Smooth muscle cell (in vitro differentiated cells): ENCODE results near the gene PPARA. TPM values are rescaled to one million over a fixed set of nuclear protein-coding genes. Genes with fewer than 3 reads are reported as not detected.

ENCODE experiments used
- DNase-seq: peaks from one replicate; lab custom pipeline; 2025; ENCODE audit not compliant: unreplicated experiment; lab: John Stamatoyannopoulos, UW
- H2AFZ ChIP-seq: fragments of 200-600 bp; sonication (generic); 2 replicates; pipeline ENCODE4 v1.6.0; 2016; ENCODE audit warnings: antibody characterized with exemption, low read depth, mild to moderate bottlenecking
- H3F3A ChIP-seq: fragments of 200-600 bp; sonication (generic); 2 replicates; pipeline ENCODE4 v1.6.0; 2017; ENCODE audit warnings: antibody characterized with exemption, low read depth
- H3K27ac ChIP-seq: fragments of 200-600 bp; sonication (generic); 2 replicates; pipeline ENCODE4 v1.5.1; 2016; ENCODE audit warnings: low read depth, mild to moderate bottlenecking
- H3K27me3 ChIP-seq: fragments of 200-600 bp; sonication (generic); 2 replicates; pipeline ENCODE4 v1.6.1; 2016; ENCODE audit warnings: low read depth, mild to moderate bottlenecking
- H3K36me3 ChIP-seq: fragments of 200-600 bp; sonication (generic); 2 replicates; pipeline ENCODE4 v1.5.1; 2016; ENCODE audit warnings: low read depth
- H3K4me1 ChIP-seq: fragments of 200-600 bp; sonication (generic); 2 replicates; pipeline ENCODE4 v1.5.1; 2016; ENCODE audit warnings: low read depth
- H3K4me2 ChIP-seq: fragments of 200-600 bp; sonication (generic); 2 replicates; pipeline ENCODE4 v1.6.0; 2016; ENCODE audit warnings: mild to moderate bottlenecking
- H3K4me3 ChIP-seq: fragments of 200-600 bp; sonication (generic); 2 replicates; pipeline ENCODE4 v1.5.1; 2016; ENCODE audit warnings: mild to moderate bottlenecking
- H3K79me2 ChIP-seq: fragments of 200-600 bp; sonication (generic); 2 replicates; pipeline ENCODE4 v1.6.0; 2016; ENCODE audit warnings: low read depth, mild to moderate bottlenecking
- H3K9ac ChIP-seq: fragments of 200-600 bp; sonication (generic); 2 replicates; pipeline ENCODE4 v1.6.0; 2016; ENCODE audit warnings: low read depth
- H3K9me3 ChIP-seq: fragments of 200-600 bp; sonication (generic); replicated peaks from 2 replicates; pipeline ENCODE4 v1.5.1; 2016; ENCODE audit warnings: low read depth
- H4K20me1 ChIP-seq: fragments of 200-600 bp; sonication (generic); 2 replicates; pipeline ENCODE4 v1.6.0; 2016; ENCODE audit warnings: low read depth
- WGBS: methylation state at CpG from one replicate; pipeline ENCODE4 v1.1.7; 2016; ENCODE audit warnings: low lambda C conversion rate; 5-methylcytosine and 5-hydroxymethylcytosine counted together
- polyA plus RNA-seq: library from polyadenylated mRNA; unstranded; fragments of >200 nt; fragmentation: Nextera tagmentation; extraction: Ambion mirVana; gene quantifications from 2 replicates; pipeline ENCODE4 v1.2.1, GENCODE V29; 2016
- total RNA-seq: library from RNA; depleted of rRNA; stranded (reverse); fragments of >200 nt; gene quantifications from 2 replicates; pipeline ENCODE4 v1.2.3, GENCODE V29; 2014
- TF ChIP-seq, protein P1 (sequence below): fragments of 200-600 bp; sonication (generic); IDR thresholded peaks from 2 replicates; pipeline ENCODE4 v1.5.1; 2017; ENCODE audit warnings: borderline replicate concordance, mild to moderate bottlenecking, antibody characterized with exemption; ENCODE audit not compliant: insufficient read depth, poor library complexity, severe bottlenecking

PPARA gene
- total and polyA plus RNA-seq, 2 experiments from 2014 or later = 9.2 to 18.0 TPM

DNA sequence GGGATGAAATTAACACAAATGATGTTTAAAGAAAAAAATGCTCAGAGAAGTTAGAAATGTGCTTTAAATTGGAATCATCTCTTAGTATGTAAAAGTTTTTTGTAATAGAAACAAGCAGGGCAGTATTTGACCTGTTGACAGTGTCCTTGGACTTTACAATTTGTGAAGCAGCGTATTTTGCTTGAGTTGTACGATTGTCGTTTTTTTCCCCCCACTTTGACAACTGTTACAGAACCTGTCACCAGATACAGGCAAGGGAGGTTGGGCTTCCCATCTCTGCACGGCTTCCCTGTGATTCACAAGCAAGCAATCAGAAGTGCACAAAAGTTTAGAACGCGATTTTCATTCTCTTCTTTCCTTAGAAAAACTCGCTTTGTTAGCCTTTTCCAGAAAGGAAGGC is 8.9 kb downstream of the PPARA start:
- TF ChIP-seq, protein P1, sequence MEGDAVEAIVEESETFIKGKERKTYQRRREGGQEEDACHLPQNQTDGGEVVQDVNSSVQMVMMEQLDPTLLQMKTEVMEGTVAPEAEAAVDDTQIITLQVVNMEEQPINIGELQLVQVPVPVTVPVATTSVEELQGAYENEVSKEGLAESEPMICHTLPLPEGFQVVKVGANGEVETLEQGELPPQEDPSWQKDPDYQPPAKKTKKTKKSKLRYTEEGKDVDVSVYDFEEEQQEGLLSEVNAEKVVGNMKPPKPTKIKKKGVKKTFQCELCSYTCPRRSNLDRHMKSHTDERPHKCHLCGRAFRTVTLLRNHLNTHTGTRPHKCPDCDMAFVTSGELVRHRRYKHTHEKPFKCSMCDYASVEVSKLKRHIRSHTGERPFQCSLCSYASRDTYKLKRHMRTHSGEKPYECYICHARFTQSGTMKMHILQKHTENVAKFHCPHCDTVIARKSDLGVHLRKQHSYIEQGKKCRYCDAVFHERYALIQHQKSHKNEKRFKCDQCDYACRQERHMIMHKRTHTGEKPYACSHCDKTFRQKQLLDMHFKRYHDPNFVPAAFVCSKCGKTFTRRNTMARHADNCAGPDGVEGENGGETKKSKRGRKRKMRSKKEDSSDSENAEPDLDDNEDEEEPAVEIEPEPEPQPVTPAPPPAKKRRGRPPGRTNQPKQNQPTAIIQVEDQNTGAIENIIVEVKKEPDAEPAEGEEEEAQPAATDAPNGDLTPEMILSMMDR = no peak
- H3K27me3 ChIP-seq = no peaks in the 10 kb centered on the region
- WGBS = 91% methylated on average over 7 of the region's 7 CpGs
- H4K20me1 ChIP-seq = peaks cover 87% of the 10 kb centered on the region
- H3K36me3 ChIP-seq = no peaks in the 10 kb centered on the region
- H3K79me2 ChIP-seq = no peaks in the 10 kb centered on the region
- no peaks in the 10 kb centered on the region for H3K4me1 ChIP-seq
- H3K27ac ChIP-seq = peak overlapping the region; percentile 49
- H3K9ac ChIP-seq = no peak overlapping the region
- H3K4me3 ChIP-seq = no peak overlapping the region
- H2AFZ ChIP-seq = no peak overlapping the region
- no peaks in the 10 kb centered on the region for H3K9me3 ChIP-seq
- no peak overlapping the region for H3K4me2 ChIP-seq
- no peak for DNase-seq
- no peaks in the 10 kb centered on the region for H3F3A ChIP-seq

DNA sequence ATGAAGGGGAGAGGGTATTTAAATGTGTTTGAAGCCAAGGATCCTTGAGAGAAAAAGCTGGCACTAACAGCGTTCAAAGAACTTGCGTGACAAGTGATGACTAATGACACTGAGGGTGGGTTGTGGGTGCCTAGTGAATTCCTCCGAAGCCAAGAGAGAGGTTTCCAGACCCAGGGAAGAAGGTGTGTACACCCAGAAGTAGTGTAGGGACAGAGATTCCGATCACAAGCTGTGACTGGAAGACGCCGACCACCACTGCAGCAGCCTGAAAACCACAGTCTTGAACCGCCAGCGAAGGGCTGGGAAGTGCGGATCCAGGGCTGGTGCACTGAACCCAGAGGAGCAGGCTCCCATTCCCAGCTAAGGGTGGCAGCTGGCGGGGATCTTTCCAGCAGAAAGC is 9.5 kb downstream of the PPARA start:
- no peak overlapping the region for H3K4me2 ChIP-seq
- peak overlapping the region; percentile 49 for H3K27ac ChIP-seq
- no peaks in the 10 kb centered on the region for H3K79me2 ChIP-seq
- WGBS = 70% methylated on average over 10 of the region's 10 CpGs
- no peak overlapping the region for H2AFZ ChIP-seq
- DNase-seq = no peak
- no peaks in the 10 kb centered on the region for H3K27me3 ChIP-seq
- H3K4me1 ChIP-seq = no peaks in the 10 kb centered on the region
- peaks cover 84% of the 10 kb centered on the region for H4K20me1 ChIP-seq
- TF ChIP-seq, protein P1 = no peak
- no peak overlapping the region for H3K4me3 ChIP-seq
- H3K36me3 ChIP-seq = no peaks in the 10 kb centered on the region
- H3K9me3 ChIP-seq = no peaks in the 10 kb centered on the region
- no peak overlapping the region for H3K9ac ChIP-seq
- H3F3A ChIP-seq = no peaks in the 10 kb centered on the region

- H3F3A ChIP-seq = no peaks in the 10 kb centered on the region
- H3K27ac ChIP-seq = no peak overlapping the region
- DNase-seq = no peak
- H3K79me2 ChIP-seq = no peaks in the 10 kb centered on the region
- H3K9me3 ChIP-seq = no peaks in the 10 kb centered on the region
- H3K4me2 ChIP-seq = no peak overlapping the region
- peaks cover 81% of the 10 kb centered on the region for H4K20me1 ChIP-seq
- TF ChIP-seq, protein P1 = no peak
- 91% methylated on average over 10 of the region's 10 CpGs for WGBS
- H3K27me3 ChIP-seq = no peaks in the 10 kb centered on the region
- no peak overlapping the region for H3K4me3 ChIP-seq
- H2AFZ ChIP-seq = no peak overlapping the region
- no peak overlapping the region for H3K9ac ChIP-seq
- H3K4me1 ChIP-seq = no peaks in the 10 kb centered on the region
- no peaks in the 10 kb centered on the region for H3K36me3 ChIP-seq
Measured at GRCh38 chr22:46162285-46162684, 12.0 kb downstream of the PPARA start.

GRCh38 chr22:46162771-46163556 is 12.6 kb downstream of the PPARA start:
- H3K4me2 ChIP-seq = no peak overlapping the region
- no peak overlapping the region for H2AFZ ChIP-seq
- 92% methylated on average over 17 of the region's 17 CpGs for WGBS
- no peak overlapping the region for H3K9ac ChIP-seq
- no peaks in the 10 kb centered on the region for H3K79me2 ChIP-seq
- no peak overlapping the region for H3K4me3 ChIP-seq
- no peak for DNase-seq
- no peak overlapping the region for H3K27ac ChIP-seq
- no peaks in the 10 kb centered on the region for H3K4me1 ChIP-seq
- no peaks in the 10 kb centered on the region for H3K9me3 ChIP-seq
- H3K27me3 ChIP-seq = no peaks in the 10 kb centered on the region
- peaks cover 79% of the 10 kb centered on the region for H4K20me1 ChIP-seq
- no peaks in the 10 kb centered on the region for H3F3A ChIP-seq
- TF ChIP-seq, protein P1 = no peak
- no peaks in the 10 kb centered on the region for H3K36me3 ChIP-seq
